ENCODE data around the gene CCDC3.

GRCh38 chr10:12846718-12847117 is 154.8 kb downstream of the CCDC3 start:
- TF ChIP-seq EZH2 (IDR thresholded peaks at IDR 0.05; ENCODE audit: insufficient read depth, poor library complexity, severe bottlenecking) (no peak), EZH2phosphoT487 (IDR thresholded peaks at IDR 0.05; ENCODE audit: insufficient read depth, low read depth) (no peak)
